ENCODE measurements around the gene NHP2. TPM values are rescaled to one million over a fixed set of nuclear protein-coding genes. Genes with fewer than 3 reads are reported as not detected.

The NHP2 gene
- polyA plus RNA-seq, 3 donors, result 68.9 to 139 (median 108) TPM

GRCh38 chr5:178192787-178193186 is 39.1 kb upstream of the NHP2 start:
- Histone ChIP-seq H3K79me2 (ENCODE audit: insufficient read depth, low read length) (no peaks in the 10 kb centered on the region), H3K9me3 (replicated peaks in 1 of 2; ENCODE audit: control insufficient read depth in 1 of 2, insufficient read depth in 1 of 2, low read length in 2 of 2) (no peaks in the 10 kb centered on the region), H3K27me3 (ENCODE audit: control insufficient read depth in 2 of 2, insufficient read depth in 2 of 2, low read length in 2 of 2) (no peaks in the 10 kb centered on the region), H2AFZ (ENCODE audit: insufficient read depth, low read depth, low read length, poor library complexity, severe bottlenecking) (no peak overlapping the region), H3K4me2 (replicated peaks; ENCODE audit: extremely low read depth, low read length, poor library complexity, severe bottlenecking) (no peak overlapping the region), H4K20me1 (ENCODE audit: insufficient read depth, low read length) (no peaks in the 10 kb centered on the region), H3K4me1 (ENCODE audit: control insufficient read depth in 1 of 2, insufficient read depth in 2 of 2, low read length in 2 of 2) (peaks cover 9 to 12% of the 10 kb centered on the region in 2 donors), H3K9ac (ENCODE audit: insufficient read depth, low read length, poor library complexity, severe bottlenecking) (no peak overlapping the region), H3K27ac (ENCODE audit: low read depth in 1 of 2, low read length in 2 of 2) (no peak overlapping the region), H3K36me3 (replicated peaks in 1 of 2; ENCODE audit: control insufficient read depth in 1 of 2, insufficient read depth in 2 of 2, low read length in 2 of 2) (no peaks in the 10 kb centered on the region), H3K4me3 (replicated peaks in 1 of 3; ENCODE audit: low read depth in 2 of 3, low read length in 3 of 3) (no peak overlapping the region)
- intact Hi-C loops (cut with micrococcal nuclease), result no loop called here
- H3K27me3 Mint-ChIP-seq (ENCODE audit: low read depth in 3 of 3), result peaks cover 2 to 13% (median 8%) of the 10 kb centered on the region in 3 donors
- 100% methylated on average over 3 of the region's 7 CpGs for WGBS (ENCODE audit: insufficient coverage)
- no peak overlapping the region for H3K4me3 Mint-ChIP-seq
- H3K27ac Mint-ChIP-seq, result no peak overlapping the region
- DNase-seq, result no peak
- H3K4me1 Mint-ChIP-seq, result peaks cover 17% of the 10 kb centered on the region
- no peaks in the 10 kb centered on the region for H3K36me3 Mint-ChIP-seq
- H3K9me3 Mint-ChIP-seq, result peaks cover 0 to 4% (median 2%) of the 10 kb centered on the region in 7 donors
- TF ChIP-seq, protein P1, sequence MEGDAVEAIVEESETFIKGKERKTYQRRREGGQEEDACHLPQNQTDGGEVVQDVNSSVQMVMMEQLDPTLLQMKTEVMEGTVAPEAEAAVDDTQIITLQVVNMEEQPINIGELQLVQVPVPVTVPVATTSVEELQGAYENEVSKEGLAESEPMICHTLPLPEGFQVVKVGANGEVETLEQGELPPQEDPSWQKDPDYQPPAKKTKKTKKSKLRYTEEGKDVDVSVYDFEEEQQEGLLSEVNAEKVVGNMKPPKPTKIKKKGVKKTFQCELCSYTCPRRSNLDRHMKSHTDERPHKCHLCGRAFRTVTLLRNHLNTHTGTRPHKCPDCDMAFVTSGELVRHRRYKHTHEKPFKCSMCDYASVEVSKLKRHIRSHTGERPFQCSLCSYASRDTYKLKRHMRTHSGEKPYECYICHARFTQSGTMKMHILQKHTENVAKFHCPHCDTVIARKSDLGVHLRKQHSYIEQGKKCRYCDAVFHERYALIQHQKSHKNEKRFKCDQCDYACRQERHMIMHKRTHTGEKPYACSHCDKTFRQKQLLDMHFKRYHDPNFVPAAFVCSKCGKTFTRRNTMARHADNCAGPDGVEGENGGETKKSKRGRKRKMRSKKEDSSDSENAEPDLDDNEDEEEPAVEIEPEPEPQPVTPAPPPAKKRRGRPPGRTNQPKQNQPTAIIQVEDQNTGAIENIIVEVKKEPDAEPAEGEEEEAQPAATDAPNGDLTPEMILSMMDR (IDR thresholded peaks at IDR 0.05), result no peak

- Histone ChIP-seq H2AFZ (ENCODE audit: insufficient read depth, low read depth, low read length, poor library complexity, severe bottlenecking) (no peak overlapping the region), H3K4me1 (ENCODE audit: control insufficient read depth in 1 of 2, insufficient read depth in 2 of 2, low read length in 2 of 2) (peaks cover 9 to 12% of the 10 kb centered on the region in 2 donors), H3K79me2 (ENCODE audit: insufficient read depth, low read length) (no peaks in the 10 kb centered on the region), H4K20me1 (ENCODE audit: insufficient read depth, low read length) (no peaks in the 10 kb centered on the region), H3K9me3 (replicated peaks in 1 of 2; ENCODE audit: control insufficient read depth in 1 of 2, insufficient read depth in 1 of 2, low read length in 2 of 2) (no peaks in the 10 kb centered on the region), H3K9ac (ENCODE audit: insufficient read depth, low read length, poor library complexity, severe bottlenecking) (no peak overlapping the region), H3K27me3 (ENCODE audit: control insufficient read depth in 2 of 2, insufficient read depth in 2 of 2, low read length in 2 of 2) (no peaks in the 10 kb centered on the region), H3K4me3 (replicated peaks in 1 of 3; ENCODE audit: low read depth in 2 of 3, low read length in 3 of 3) (no peak overlapping the region), H3K4me2 (replicated peaks; ENCODE audit: extremely low read depth, low read length, poor library complexity, severe bottlenecking) (no peak overlapping the region), H3K36me3 (replicated peaks in 1 of 2; ENCODE audit: control insufficient read depth in 1 of 2, insufficient read depth in 2 of 2, low read length in 2 of 2) (no peaks in the 10 kb centered on the region), H3K27ac (ENCODE audit: low read depth in 1 of 2, low read length in 2 of 2) (no peak overlapping the region)
- Mint-ChIP-seq H3K4me1 (peaks cover 17% of the 10 kb centered on the region), H3K4me3 (no peak overlapping the region), H3K9me3 (peaks cover 0 to 4% (median 2%) of the 10 kb centered on the region in 7 donors), H3K36me3 (no peaks in the 10 kb centered on the region), H3K27me3 (ENCODE audit: low read depth in 3 of 3) (peaks cover 2 to 13% (median 8%) of the 10 kb centered on the region in 3 donors), H3K27ac (no peak overlapping the region)
- TF ChIP-seq, protein P1 (IDR thresholded peaks at IDR 0.05), result no peak
- no CpG with 5 or more reads among the region's 2 CpGs for WGBS (ENCODE audit: insufficient coverage)
- DNase-seq, result no peak
- intact Hi-C loops (cut with micrococcal nuclease), result no loop called here
These were observed 38.6 kb upstream of the NHP2 start for GRCh38 chr5:178192244-178192643.

Data from CD14-positive monocyte (primary cell).